Gastrocnemius medialis (tissue), 4 donors: ENCODE results near the gene ENG. TPM values are rescaled to one million over a fixed set of nuclear protein-coding genes. Genes with fewer than 3 reads are reported as not detected.

Experiments used
- ATAC-seq, 2 donors: fragments of 150-250 bp; one replicate each; pipeline ENCODE4 v1.9.1; 2016
- DNase-seq, 2 donors: peaks; one replicate each; pipeline ENCODE4 v3.0.0-alpha.2; 2019
- H3K27ac ChIP-seq, 4 donors: fragments of 200-600 bp; sonication (generic); 1 replicate in 1 of 4; 2 replicates in 3 of 4; pipeline ENCODE4 v1.5.1; 2016 to 2018; ENCODE audit warnings: mild to moderate bottlenecking in 2 of 4, moderate library complexity in 1 of 4
- H3K27me3 ChIP-seq, 3 donors: fragments of 200-600 bp; sonication (generic) in 2 of 3; 1 replicate in 1 of 3; 2 replicates in 2 of 3; pipeline versions ENCODE4 v1.5.1 to v1.6.0; 2016 to 2019; ENCODE audit warnings: mild to moderate bottlenecking in 1 of 3, moderate library complexity in 1 of 3
- H3K36me3 ChIP-seq, 2 donors: fragments of 200-600 bp; sonication (generic) in 1 of 2; one replicate each; pipeline ENCODE4 v1.5.1; 2017 to 2018
- H3K4me1 ChIP-seq, 2 donors: fragments of 200-600 bp; sonication (generic) in 1 of 2; one replicate each; pipeline ENCODE4 v1.5.1; 2016 to 2017; ENCODE audit warnings: mild to moderate bottlenecking in 2 of 2
- H3K4me3 ChIP-seq, 4 donors: fragments of 200-600 bp; sonication (generic) in 3 of 4; 1 replicate in 1 of 4; 2 replicates in 3 of 4; pipeline ENCODE4 v1.5.1; 2016 to 2019; ENCODE audit warnings: mild to moderate bottlenecking in 2 of 4
- H3K9me3 ChIP-seq, 3 donors: fragments of 200-600 bp; sonication (generic) in 2 of 3; 1 replicate in 1 of 3; 2 replicates in 2 of 3; pipeline ENCODE4 v1.5.1; 2016 to 2019
- CTCF ChIP-seq, 5 experiments: fragments of 450-650 bp in 3 of 5; fragments of 200-600 bp in 2 of 5; sonication (generic) in 2 of 5; IDR thresholded peaks in 4 of 5; conservative IDR thresholded peaks in 1 of 5; 1 replicate in 4 of 5; 2 replicates in 1 of 5; pipeline ENCODE4 v1.5.1; 2016 to 2019; ENCODE audit warnings: antibody characterized with exemption in 5 of 5, mild to moderate bottlenecking in 3 of 5, moderate library complexity in 3 of 5
- POLR2A ChIP-seq, 2 donors: fragments of 450-650 bp; IDR thresholded peaks; one replicate each; pipeline ENCODE4 v1.6.1; 2017; ENCODE audit warnings: antibody characterized with exemption in 2 of 2, mild to moderate bottlenecking in 2 of 2, moderate library complexity in 2 of 2
- in situ Hi-C, 4 donors: fragments of 200-750 bp; cut with MboI; loops; one replicate each; pipeline versions ENCODE4 v1.15.0 to v1.8.0; 2017; ENCODE audit warnings: low sequenced_read_pairs in 4 of 4
- intact Hi-C: fragments of 100-400 bp; cut with DNase I; formaldehyde crosslinking; loops from one replicate; pipeline ENCODE4 v1.15.1; 2023; ENCODE audit warnings: low total_unique reads
- total RNA-seq, 4 donors: library from RNA; depleted of rRNA; stranded (reverse); fragments of >200 nt; gene quantifications; one replicate each; pipeline versions ENCODE4 v1.1.0 to v1.2.3, GENCODE V29; 2016

Gene ENG
- total RNA-seq, 4 donors from 2014 or later = 27.4 to 49.8 (median 32.6) TPM

GRCh38 chr9:127826253-127826913 is 28.1 kb downstream of the ENG start:
- DNase-seq (no peak), ATAC-seq (no peak)
- no peaks in the 10 kb centered on the region for H3K9me3 ChIP-seq
- H3K4me3 ChIP-seq = no peak overlapping the region
- H3K36me3 ChIP-seq = no peaks in the 10 kb centered on the region
- TF ChIP-seq POLR2A (IDR thresholded peaks at IDR 0.05) = no peak
- no peak for TF ChIP-seq CTCF (IDR thresholded peaks at IDR 0.05 in 4 of 5, conservative IDR thresholded peaks at IDR 0.05 in 1 of 5)
- H3K4me1 ChIP-seq = peaks cover 39 to 40% of the 10 kb centered on the region in 2 donors
- no peaks in the 10 kb centered on the region for H3K27me3 ChIP-seq
- H3K27ac ChIP-seq = peak overlapping the region in 1 of 4 donors; percentile 81
- intact Hi-C loops (no loop called here), in situ Hi-C loops (no loop called here)

GRCh38 chr9:127825319-127826051 is 29.0 kb downstream of the ENG start:
- Histone ChIP-seq H3K27me3 (no peaks in the 10 kb centered on the region), H3K36me3 (no peaks in the 10 kb centered on the region), H3K9me3 (no peaks in the 10 kb centered on the region), H3K27ac (peak overlapping the region in 1 of 4 donors; percentile 28), H3K4me3 (no peak overlapping the region), H3K4me1 (peaks cover 39 to 40% of the 10 kb centered on the region in 2 donors)
- ATAC-seq (no peak), DNase-seq (peak in 1 of 2 donors; percentile 44)
- in situ Hi-C loops = no loop called here
- TF ChIP-seq POLR2A (IDR thresholded peaks at IDR 0.05) (no peak), CTCF (IDR thresholded peaks at IDR 0.05 in 4 of 5, conservative IDR thresholded peaks at IDR 0.05 in 1 of 5) (peak in 4 of 5 experiments; percentile 24 to 41 (median 28))
- intact Hi-C loops = no loop called here

- DNase-seq (no peak), ATAC-seq (no peak)
- no peak overlapping the region for H3K4me3 ChIP-seq
- in situ Hi-C loops (no loop called here), intact Hi-C loops (no loop called here)
- no peaks in the 10 kb centered on the region for H3K27me3 ChIP-seq
- no peak for TF ChIP-seq POLR2A (IDR thresholded peaks at IDR 0.05)
- peaks cover 23 to 33% of the 10 kb centered on the region in 2 donors for H3K4me1 ChIP-seq
- peak overlapping the region; percentile 1 to 64 (median 22) for H3K27ac ChIP-seq
- H3K9me3 ChIP-seq = no peaks in the 10 kb centered on the region
- H3K36me3 ChIP-seq = peaks cover 0 to 13% of the 10 kb centered on the region in 2 donors
Observed at GRCh38 chr9:127822108-127822507, 32.4 kb downstream of the ENG start.

GRCh38 chr9:127818574-127818973 is 35.9 kb downstream of the ENG start:
- Histone ChIP-seq H3K4me3 (no peak overlapping the region), H3K4me1 (peaks cover 14 to 28% of the 10 kb centered on the region in 2 donors), H3K27ac (peak overlapping the region; percentile 61 to 80 (median 75)), H3K27me3 (no peaks in the 10 kb centered on the region), H3K9me3 (no peaks in the 10 kb centered on the region), H3K36me3 (peaks cover 0 to 46% of the 10 kb centered on the region in 2 donors)
- DNase-seq (no peak), ATAC-seq (no peak)
- in situ Hi-C loops = no loop called here
- TF ChIP-seq POLR2A (IDR thresholded peaks at IDR 0.05) (no peak), CTCF (IDR thresholded peaks at IDR 0.05 in 4 of 5, conservative IDR thresholded peaks at IDR 0.05 in 1 of 5) (no peak)
- intact Hi-C loops = no loop called here

- in situ Hi-C loops (no loop called here), intact Hi-C loops (no loop called here)
- Histone ChIP-seq H3K27ac (peak overlapping the region; percentile 61 to 80 (median 75)), H3K4me1 (peaks cover 13 to 28% of the 10 kb centered on the region in 2 donors), H3K9me3 (no peaks in the 10 kb centered on the region), H3K36me3 (peaks cover 0 to 52% of the 10 kb centered on the region in 2 donors), H3K27me3 (no peaks in the 10 kb centered on the region), H3K4me3 (no peak overlapping the region)
- TF ChIP-seq POLR2A (IDR thresholded peaks at IDR 0.05) (no peak), CTCF (IDR thresholded peaks at IDR 0.05 in 4 of 5, conservative IDR thresholded peaks at IDR 0.05 in 1 of 5) (no peak)
- DNase-seq (peak; percentile 27 to 76), ATAC-seq (peak; percentile 11 to 65)
Observed at GRCh38 chr9:127817881-127818434, 36.5 kb downstream of the ENG start.
